Measurements from ENCODE around the gene STXBP6. TPM values are rescaled to one million over a fixed set of nuclear protein-coding genes. Genes with fewer than 3 reads are reported as not detected.

The STXBP6 gene
- 41.4 TPM for total RNA-seq
- long read RNA-seq, full-length matches to known transcripts, result 35 of 44 reads
- long read RNA-seq, partial matches to known transcripts, result 4 of 44 reads
- long read RNA-seq, other reads (novel, unspliced or antisense), result 5 of 44 reads

- intact Hi-C loops (cut with DNase I), result loop anchor here (1.0 to 5.0 kb wide), 5 partner anchors 42 to 243 kb away; no protein-coding TSS in a partner anchor
- ATAC-seq (peak; percentile 87), DNase-seq (ENCODE audit: missing footprints) (peak; percentile 81)
Measured at GRCh38 chr14:25049568-25050268, at the start of gene STXBP6. TSS of gene STXBP6 (minus strand) at chr14:25050147. CDS start at chr14:24974818, 75,329 bp downstream.

GRCh38 chr14:25097120-25097519 lies 47.2 kb upstream of the STXBP6 start:
- DNase-seq (ENCODE audit: missing footprints) (no peak), ATAC-seq (no peak)
- intact Hi-C loops (cut with DNase I), result no loop called here

DNA sequence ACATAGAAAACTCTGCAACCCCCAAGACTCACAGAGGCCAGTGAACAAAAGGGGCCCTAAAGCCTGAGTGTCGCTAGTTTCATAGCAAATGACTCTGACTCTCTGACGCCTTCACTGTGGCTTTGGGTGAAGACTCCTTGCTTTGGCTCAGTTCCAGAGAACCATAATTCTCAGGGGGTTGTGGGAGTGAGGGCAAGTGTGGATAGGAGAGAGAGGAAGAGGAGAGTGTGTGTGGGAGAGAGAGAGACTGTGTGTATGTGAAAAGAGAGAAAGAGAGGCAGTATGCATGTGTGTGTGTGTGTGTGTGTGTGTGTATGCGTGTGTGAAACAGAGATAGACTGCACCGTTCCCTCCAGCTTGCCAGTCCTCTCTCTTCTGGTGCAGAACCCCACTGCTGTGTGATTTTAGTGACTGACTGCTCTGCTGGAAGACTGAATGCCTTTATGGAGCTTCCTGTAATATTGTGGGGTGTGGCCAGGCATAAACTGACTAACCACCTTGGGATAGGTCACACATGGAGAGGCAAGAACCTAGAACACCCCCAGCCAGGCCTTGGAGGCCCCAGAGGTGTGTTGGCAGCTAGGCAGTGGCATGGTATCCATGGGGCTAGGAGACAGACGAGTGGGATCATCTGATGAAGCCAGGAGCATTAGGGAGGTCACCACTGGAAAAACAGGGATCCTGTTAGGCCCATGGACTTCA lies 45.9 kb upstream of the STXBP6 start:
- intact Hi-C loops (cut with DNase I), result no loop called here
- DNase-seq (ENCODE audit: missing footprints) (no peak), ATAC-seq (peak; percentile 31)

DNA sequence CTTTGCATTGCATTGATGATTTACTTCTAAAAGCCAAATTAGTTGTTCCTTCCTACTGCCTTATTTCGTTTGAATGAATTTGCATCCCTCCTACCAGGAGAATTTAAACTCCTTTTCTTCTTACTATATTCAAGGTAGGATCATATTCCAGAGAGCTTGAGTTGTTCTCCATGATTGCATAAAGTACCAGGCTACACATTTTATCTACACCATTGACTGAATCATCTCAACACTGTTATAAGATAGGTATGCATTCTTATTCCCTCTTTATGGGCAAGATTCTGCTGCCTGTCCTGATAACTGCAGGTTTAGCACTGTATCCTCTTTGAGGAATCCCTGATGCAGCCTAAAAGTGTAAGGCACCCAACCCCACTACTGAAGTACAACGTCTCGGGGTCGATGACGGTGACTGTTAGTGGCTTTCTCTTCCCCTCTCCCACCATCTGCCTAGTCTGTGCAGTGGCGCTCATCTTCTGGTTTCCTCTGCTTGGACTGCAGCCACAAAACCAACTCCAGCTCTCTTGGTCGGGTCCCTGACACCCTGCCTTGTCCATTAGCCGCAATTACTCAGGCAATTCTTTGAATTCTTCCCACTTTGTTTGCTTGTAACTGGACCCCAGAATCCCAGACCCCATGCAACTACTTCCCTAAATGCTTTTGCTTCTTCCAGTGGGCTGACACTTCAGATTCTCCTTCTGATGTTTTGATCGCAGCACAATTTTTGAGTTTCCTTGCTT lies 44.4 kb upstream of the STXBP6 start:
- ATAC-seq, result no peak
- intact Hi-C loops (cut with DNase I), result no loop called here
- no peak for DNase-seq (ENCODE audit: missing footprints)

DNA sequence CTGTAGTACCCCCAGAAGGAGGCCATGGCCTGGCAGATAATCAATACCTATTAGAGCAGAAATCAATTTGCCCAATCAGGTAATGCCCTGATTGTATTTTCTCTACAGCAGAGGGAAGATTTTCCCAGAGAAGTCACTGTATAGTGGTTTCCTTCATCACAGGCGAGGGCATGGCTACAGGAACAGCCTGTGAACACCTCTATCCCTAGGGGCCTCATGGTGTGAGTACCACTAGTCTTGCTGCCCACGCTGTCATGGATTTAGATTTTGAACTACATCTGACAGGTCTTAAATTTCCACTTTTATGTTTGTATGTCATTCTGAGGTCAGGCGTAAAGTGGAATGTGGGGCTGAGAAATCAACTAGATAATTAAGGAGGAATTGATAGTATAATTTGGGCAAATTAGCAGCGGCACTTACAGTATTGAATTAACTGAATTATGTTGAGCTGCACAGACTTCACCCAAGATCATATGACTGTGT lies 42.4 kb upstream of the STXBP6 start:
- intact Hi-C loops (cut with DNase I), result no loop called here
- ATAC-seq (no peak), DNase-seq (ENCODE audit: missing footprints) (no peak)

DNA sequence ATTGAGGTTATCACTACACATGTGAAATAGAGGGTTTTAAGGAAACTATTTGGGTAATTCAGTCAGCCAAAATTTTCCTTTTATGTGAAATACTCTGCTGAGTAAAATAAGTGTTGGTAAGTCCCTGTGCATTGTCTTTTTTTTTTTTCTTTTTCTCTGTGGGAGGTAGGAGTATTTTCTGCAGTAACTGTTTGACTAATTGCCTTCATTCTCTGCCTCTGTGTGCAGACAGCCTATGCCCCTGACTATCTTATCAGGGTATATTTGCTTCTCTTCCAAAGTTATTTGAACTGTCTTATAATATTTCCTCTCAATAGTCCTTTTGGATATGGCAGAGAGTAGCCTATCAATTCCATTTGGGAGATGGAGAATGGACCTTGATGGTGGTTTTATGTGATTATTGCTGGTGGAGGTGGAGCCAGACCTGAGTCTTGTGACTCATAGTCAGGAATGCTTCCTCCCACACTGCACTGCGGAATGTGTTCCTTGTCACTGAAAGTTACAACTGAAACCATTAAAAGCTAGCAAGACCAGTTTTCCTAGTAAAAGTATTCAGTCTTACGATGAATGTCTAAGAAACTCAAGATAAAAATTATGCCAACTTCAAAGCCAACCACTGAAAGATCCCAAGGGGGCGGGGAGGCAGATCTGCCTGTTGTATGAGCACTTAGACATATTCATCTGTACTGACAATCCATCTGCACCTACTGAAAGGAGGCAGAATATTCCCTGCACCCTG lies 40.9 kb upstream of the STXBP6 start:
- no peak for ATAC-seq
- DNase-seq (ENCODE audit: missing footprints), result no peak
- intact Hi-C loops (cut with DNase I), result no loop called here

GRCh38 chr14:25090256-25090655 lies 40.3 kb upstream of the STXBP6 start:
- ATAC-seq, result no peak
- intact Hi-C loops (cut with DNase I), result no loop called here
- DNase-seq (ENCODE audit: missing footprints), result no peak

- ATAC-seq, result no peak
- intact Hi-C loops (cut with DNase I), result no loop called here
- DNase-seq (ENCODE audit: missing footprints), result no peak
Measured at GRCh38 chr14:25089496-25089895, 39.5 kb upstream of the STXBP6 start.

DNA sequence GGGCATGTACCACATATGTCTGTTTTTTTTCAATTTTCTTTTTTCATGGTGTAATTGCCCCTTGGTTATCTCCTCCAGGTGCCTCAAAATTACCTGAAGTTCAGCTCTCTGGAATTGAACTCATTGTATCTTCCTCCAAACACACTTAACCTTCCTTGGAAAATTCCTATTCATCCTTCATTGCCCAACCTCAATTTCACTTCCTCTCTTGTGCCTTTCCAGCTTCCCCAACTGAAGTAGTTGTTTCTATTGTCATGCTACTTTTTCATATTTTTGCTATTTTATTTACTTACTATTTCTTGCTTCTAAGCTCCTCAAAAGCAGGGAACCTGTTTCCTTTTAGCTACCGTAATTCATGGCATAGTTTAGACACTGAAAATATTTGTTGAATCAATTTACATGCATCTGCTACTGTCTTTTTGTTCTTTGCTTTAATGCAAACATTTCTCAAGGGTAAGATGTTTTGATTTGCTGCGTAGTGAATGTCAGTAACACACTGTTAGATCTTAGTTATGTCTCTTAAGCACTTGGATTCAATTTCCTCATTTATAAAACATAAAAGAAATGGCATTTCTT lies 37.0 kb upstream of the STXBP6 start:
- ATAC-seq (no peak), DNase-seq (ENCODE audit: missing footprints) (no peak)
- intact Hi-C loops (cut with DNase I), result no loop called here

DNA sequence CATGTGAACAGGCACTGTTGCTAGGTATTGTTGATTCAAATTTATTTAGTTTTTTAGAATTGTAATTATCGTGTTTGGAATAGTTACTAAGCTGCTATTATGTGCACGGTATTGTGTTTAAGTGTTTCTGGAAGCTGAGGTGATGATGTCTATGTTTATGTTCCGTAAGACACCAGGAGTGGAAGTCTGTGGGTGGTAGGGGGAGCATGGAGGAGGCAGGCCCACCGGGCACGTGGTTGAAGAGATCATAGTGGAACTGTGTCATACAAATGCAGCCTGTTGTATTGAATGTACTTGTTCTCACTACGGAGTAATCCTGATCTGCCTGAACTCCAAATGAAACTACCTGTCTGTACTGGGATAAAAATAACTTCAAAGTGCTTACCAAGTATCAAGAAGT lies 36.1 kb upstream of the STXBP6 start:
- ATAC-seq (no peak), DNase-seq (ENCODE audit: missing footprints) (no peak)
- intact Hi-C loops (cut with DNase I), result no loop called here

GRCh38 chr14:25080682-25081081 lies 30.7 kb upstream of the STXBP6 start:
- no peak for ATAC-seq

DNA sequence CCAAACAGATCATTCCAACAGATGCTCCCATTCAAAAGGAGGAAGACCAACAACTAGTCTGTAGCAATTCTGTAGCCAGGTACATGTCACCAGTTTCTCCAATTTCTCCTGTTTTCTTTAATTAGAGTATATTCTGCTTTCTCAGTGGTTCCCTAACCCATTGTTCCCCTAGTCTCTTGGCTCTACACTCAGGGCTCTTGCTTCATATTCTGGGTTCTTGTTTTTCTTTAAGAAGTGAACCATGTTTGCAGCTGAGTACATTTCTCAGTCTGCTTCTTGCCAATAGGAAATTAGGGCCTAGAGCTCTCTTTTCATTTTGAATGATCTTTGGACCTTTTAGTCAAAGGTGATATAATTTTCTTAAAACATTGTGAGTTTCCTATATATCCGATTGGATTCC lies 29.4 kb upstream of the STXBP6 start:
- DNase-seq (ENCODE audit: missing footprints), result no peak
- no peak for ATAC-seq
- intact Hi-C loops (cut with DNase I), result no loop called here

More at GRCh38 chr14:25080682-25081081, 30.7 kb upstream of the STXBP6 start:
- DNase-seq (ENCODE audit: missing footprints), result no peak
- intact Hi-C loops (cut with DNase I), result no loop called here

GRCh38 chr14:25074099-25074685 lies 24.2 kb upstream of the STXBP6 start:
- DNase-seq (ENCODE audit: missing footprints) (no peak), ATAC-seq (no peak)
- intact Hi-C loops (cut with DNase I), result no loop called here

DNA sequence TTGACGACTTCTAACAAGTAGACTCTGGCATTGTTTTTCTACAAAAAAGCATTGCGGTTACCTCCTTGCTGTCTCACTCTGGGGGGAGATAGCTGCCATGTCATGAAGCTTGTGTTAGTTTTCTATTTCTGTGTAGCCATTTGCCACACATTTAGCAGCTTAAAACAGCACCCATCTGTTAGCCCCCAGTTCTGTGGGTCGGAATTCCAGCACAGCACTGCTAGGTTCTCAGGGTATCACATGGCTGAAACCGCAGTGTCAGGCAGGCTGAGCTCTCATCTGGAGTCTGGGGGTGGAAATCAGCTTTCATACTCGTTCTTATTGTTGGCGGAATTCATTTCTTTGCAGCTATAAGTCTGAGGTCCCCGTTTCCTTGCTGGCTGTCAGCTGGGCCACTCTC lies 19.9 kb upstream of the STXBP6 start:
- DNase-seq (ENCODE audit: missing footprints) (no peak), ATAC-seq (no peak)
- intact Hi-C loops (cut with DNase I), result no loop called here

GRCh38 chr14:25067600-25067999 lies 17.7 kb upstream of the STXBP6 start:
- no peak for ATAC-seq
- no peak for DNase-seq (ENCODE audit: missing footprints)
- intact Hi-C loops (cut with DNase I), result no loop called here

- DNase-seq (ENCODE audit: missing footprints) (no peak), ATAC-seq (no peak)
- intact Hi-C loops (cut with DNase I), result no loop called here
Measured at GRCh38 chr14:25062022-25062321, 12.0 kb upstream of the STXBP6 start.

GRCh38 chr14:25056688-25057078 lies 6.7 kb upstream of the STXBP6 start:
- ATAC-seq (no peak), DNase-seq (ENCODE audit: missing footprints) (no peak)
- intact Hi-C loops (cut with DNase I), result no loop called here

DNA sequence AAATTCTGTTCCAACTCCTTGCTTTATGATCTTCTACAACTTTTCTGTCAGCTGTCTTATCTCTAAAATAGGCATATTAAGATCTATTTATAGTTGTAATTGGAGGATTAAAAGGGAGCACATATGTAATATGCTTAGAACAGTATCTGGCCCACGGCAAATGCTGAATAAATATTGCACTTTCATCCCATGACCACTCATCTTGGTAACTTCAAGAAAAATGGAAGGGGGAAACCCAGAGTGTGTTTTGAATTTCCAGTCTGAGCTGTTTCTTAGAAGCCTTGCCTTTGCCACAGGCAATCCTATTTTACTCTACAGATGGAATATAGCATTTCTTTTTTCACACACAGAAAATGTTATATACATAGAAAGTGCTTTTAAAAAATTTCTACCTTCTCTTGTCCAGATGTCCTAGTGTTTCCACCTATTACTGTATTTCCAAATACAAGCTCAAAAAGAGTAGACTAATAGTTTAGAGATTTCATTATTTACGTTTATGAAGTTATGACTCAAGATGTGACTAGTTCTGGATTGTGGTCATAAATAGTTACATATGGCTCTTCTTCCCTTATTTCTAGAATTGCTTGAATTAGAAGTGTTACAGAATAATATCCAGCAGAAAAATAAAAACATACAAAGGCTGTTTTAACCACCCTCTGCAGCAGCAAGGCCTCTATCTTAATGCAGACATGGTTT lies 6.2 kb upstream of the STXBP6 start:
- no peak for DNase-seq (ENCODE audit: missing footprints)
- intact Hi-C loops (cut with DNase I), result no loop called here
- ATAC-seq, result no peak
